GM23248 (cell line): ENCODE results near the gene NRG3.

Source experiments
- EZH2 ChIP-seq: fragments of 200-600 bp; sonication (generic); IDR thresholded peaks from 2 replicates; pipeline ENCODE4 v1.6.1; 2018; ENCODE audit warnings: antibody characterized with exemption, mild to moderate bottlenecking; ENCODE audit not compliant: insufficient read depth, poor library complexity, severe bottlenecking
- EZH2phosphoT487 ChIP-seq: fragments of 200-600 bp; sonication (generic); IDR thresholded peaks from 2 replicates; pipeline ENCODE4 v1.6.1; 2018; ENCODE audit warnings: antibody characterized with exemption, moderate library complexity, mild to moderate bottlenecking, low read depth; ENCODE audit not compliant: insufficient read depth

DNA sequence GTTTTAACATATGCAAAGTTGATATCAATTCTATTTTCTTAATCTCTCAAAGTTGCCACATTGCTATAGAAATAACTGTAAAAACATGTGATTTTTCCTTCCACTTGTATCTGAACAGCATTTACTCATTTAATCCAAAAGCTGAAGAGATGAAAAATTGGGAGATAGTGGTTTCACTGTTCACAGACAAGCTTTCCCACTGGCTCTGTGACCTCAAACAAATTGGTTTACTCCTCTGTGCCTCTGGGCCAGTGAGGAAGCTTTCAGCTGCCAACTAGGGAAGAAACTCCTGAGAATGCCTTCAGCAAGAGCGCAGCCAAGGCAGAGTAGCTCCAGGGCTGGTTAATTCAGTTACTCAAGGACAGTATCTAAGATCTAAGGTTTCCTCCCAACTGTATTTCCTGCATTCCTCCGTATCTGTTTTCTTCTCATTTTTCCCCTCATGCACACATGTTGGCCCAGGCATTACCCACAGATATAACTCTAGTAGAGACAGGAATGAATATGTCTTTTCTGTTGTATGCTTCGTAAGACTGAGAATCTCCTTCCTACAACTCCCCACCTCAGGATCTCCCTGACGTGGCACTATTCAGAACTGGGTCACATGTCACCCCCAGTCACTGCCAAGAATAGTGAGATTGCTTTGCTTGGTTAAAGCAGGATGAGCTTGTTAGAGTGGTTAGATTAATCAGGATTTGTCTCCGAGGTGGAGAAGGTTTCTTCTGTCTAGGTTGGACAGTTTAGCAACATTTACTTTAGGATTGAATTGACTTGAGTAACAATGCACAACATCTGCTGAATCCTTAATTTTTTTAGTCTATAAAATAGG, 315.7 kb downstream of the NRG3 start:
- TF ChIP-seq EZH2 (no peak), EZH2phosphoT487 (no peak)
